Fibroblast of peridontal ligament (primary cell): ENCODE measurements around the gene ALDOA.
"Not testable (repeated sequence)": the region's sequence is repeated elsewhere in the genome, so short reads cannot be mapped to it uniquely, and the experiment has no call there.

Experiments used
- DNase-seq: peaks from one replicate; pipeline ENCODE4 v3.0.0-alpha.2; 2010; ENCODE audit errors: extremely low read depth

Gene ALDOA

GRCh38 chr16:30065102-30065942, at the start of gene ALDOA:
TSS of gene ALDOA (plus strand) at chr16:30065760. CDS start at chr16:30066898, 1,138 bp downstream.
- peak; percentile 97 for DNase-seq

- DNase-seq, result no peak
Observed at GRCh38 chr16:30016555-30017276, 48.8 kb upstream of the ALDOA start.

DNA sequence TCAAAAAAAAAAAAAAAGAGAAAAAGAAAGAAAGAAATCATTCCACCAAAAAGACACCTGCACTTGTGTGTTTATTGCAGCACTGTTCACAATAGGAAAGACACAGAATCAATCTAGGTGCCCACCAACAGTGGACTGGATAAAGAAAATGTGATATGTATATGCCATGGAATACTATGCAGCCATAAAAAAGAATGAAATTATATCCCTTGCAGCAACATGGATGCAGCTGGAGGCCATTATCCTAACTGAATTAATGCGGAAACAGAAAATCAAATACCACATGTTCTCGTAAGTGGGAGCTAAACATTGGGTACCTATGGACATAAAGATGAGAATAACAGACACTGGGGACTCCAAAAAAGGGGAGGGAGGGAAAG, 48.3 kb upstream of the ALDOA start:
- DNase-seq, result no peak

GRCh38 chr16:30017937-30018336, 47.6 kb upstream of the ALDOA start:
- not testable (repeated sequence) for DNase-seq

DNA sequence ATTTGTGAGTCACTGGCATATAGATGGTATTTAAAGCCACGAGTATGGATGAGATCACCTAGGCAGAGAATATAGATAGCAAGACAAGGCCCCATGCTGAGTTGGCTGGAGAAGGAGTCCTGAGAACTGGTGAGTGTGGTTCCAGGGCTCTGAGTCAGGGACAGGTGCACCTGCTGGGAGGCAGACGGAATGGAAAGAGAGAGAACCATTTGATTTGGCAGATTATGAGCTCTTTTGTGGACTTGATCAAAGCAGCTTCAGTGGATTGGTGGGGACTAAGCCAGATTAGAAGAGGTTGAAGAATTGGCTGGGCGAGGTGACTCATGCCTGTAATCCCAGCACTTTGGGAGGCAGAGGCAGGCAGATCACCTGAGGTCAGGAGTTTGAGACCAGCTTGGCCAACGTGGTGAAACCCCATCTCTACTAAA, 46.8 kb upstream of the ALDOA start:
- DNase-seq, result no peak

GRCh38 chr16:30022887-30023286, 42.7 kb upstream of the ALDOA start, which contains the start of gene C16orf92:
TSS of gene C16orf92 (plus strand) at chr16:30023198. CDS start at chr16:30023341, 143 bp downstream.
- DNase-seq, result no peak

- no peak for DNase-seq
Observed at GRCh38 chr16:30023586-30023985, 42.0 kb upstream of the ALDOA start.

GRCh38 chr16:30024451-30024850, 41.1 kb upstream of the ALDOA start:
- no peak for DNase-seq

GRCh38 chr16:30025156-30025555, 40.4 kb upstream of the ALDOA start:
- no peak for DNase-seq

- DNase-seq, result no peak
Observed at GRCh38 chr16:30025574-30025973, 40.0 kb upstream of the ALDOA start.

GRCh38 chr16:30026449-30026848, 39.1 kb upstream of the ALDOA start:
- no peak for DNase-seq

- DNase-seq, result no peak
Observed at GRCh38 chr16:30027588-30028437, 37.7 kb upstream of the ALDOA start.

GRCh38 chr16:30028438-30029076, 37.0 kb upstream of the ALDOA start:
- DNase-seq, result no peak

GRCh38 chr16:30030011-30030685, 35.4 kb upstream of the ALDOA start:
- DNase-seq, result no peak

DNA sequence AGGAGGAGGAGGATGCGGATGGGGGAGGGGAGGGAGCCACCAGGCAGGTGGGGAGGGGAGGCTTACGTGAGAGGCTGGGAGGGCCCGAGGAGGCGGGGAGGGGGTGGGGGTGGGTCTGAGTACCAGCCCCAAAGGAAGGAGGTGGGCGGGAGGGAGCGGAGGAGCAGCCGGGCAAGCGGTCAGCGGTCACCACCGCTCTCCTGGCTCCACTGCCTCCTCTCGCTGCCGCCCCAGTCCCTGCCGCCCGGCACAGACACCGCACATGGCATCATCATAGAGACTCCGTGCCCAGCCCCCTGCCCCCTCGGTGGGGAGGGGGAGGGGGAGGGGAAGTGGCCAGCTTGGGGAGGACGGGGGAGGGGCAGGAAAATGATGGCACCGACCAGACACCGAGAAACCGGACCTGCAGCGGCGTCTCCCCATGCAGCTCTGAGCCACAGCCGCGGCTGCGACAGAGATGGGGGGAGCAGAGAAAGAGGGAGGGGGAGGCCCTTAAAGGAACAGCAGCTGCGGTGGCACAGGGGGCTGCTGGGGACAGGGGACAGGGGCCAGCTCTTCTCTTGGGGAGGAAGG, 34.6 kb upstream of the ALDOA start, which contains the start of gene TLCD3B:
Gene TLCD3B, minus strand, starts transcription at position 431 of the 573 bp plus-strand sequence. CDS start 744 bp downstream, outside the sequence.
- no peak for DNase-seq

DNA sequence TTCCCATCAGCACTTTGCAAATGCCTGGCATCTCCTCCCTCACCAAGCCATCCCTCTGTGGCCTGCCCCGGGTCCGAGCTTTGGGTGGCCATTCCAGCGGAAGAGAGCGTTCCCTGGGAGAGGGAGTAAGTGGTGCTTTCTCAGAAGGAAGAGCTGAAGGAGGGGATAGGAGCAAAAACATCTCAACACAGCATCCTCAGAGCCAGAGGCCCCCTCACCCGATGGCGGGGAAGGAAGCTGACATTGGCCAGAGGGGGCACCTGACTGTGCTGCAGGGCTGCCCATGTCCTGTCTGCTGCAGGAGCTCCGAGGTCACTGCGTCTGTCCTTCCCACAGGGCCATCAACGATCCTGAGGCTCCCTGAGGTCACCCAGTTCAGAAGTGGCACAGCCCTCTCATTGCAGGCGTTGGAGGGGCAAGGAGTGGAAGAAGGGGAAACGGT, 34.1 kb upstream of the ALDOA start:
- DNase-seq, result no peak

GRCh38 chr16:30032083-30032819, 33.3 kb upstream of the ALDOA start:
- peak; percentile 78 for DNase-seq

DNA sequence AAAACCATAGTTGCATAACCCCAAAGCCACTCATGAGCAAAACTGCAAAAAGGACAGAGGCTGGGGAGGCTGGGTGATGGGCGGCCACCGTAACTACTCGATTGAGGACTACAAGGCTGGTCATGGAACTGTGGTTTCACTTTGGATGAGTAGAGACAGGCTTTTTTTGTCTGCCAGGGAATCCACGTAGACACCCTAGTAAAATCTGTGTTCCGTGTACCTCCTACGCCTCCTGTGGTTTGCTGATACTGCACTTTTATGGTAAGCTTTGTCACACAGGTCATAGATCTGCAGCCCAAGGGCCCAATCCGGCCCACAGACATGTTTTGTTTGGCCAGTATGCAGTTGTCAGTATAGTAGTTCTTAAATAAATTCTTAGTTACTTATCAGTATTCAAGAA, 32.3 kb upstream of the ALDOA start:
- no peak for DNase-seq

GRCh38 chr16:30040221-30040620, 25.3 kb upstream of the ALDOA start:
- no peak for DNase-seq

- not testable (repeated sequence) for DNase-seq
Observed at GRCh38 chr16:30040690-30041089, 24.9 kb upstream of the ALDOA start.
